K562 (cell line): Measurements from ENCODE around the gene BRAF. TPM values are rescaled to one million over a fixed set of nuclear protein-coding genes. Genes with fewer than 3 reads are reported as not detected.
A peak's percentile ranks its signal among the peaks of the same experiment; 100 is the strongest.

Experiments
- ARID1B ChIP-seq: fragments of 450-650 bp; IDR thresholded peaks from 2 replicates; pipeline ENCODE4 v1.6.1; 2016; ENCODE audit warnings: antibody characterized with exemption, mild to moderate bottlenecking, inconsistent platforms
- CEBPG ChIP-seq, 3 experiments: fragments of 200-800 bp in 1 of 3; sonication (Bioruptor generic) in 1 of 3; sonication (generic) in 1 of 3; formaldehyde crosslinking in 1 of 3; IDR thresholded peaks in 2 of 3; conservative IDR thresholded peaks in 1 of 3; 2 replicates each; pipeline versions ENCODE4 v1.6.1 to v1.8.0; 2016 to 2022; ENCODE audit warnings: missing compliant biosample characterization in 2 of 3, missing genetic modification characterization in 2 of 3, mild to moderate bottlenecking in 1 of 3, missing genetic modification reagents in 1 of 3
- CHCHD3 ChIP-seq: fragments of 250-450 bp; sonication (Bioruptor Pico); IDR thresholded peaks from 2 replicates; pipeline ENCODE4 v2.1.2; 2022; ENCODE audit warnings: mild to moderate bottlenecking
- EP300 ChIP-seq: IDR thresholded peaks from 2 replicates; pipeline ENCODE4 v1.6.1; 2012; ENCODE audit warnings: low read length, improper control_type of control experiment
- ETV1 ChIP-seq: fragments of 450-650 bp; conservative IDR thresholded peaks from 2 replicates; pipeline ENCODE4 v1.6.1; 2016; ENCODE audit warnings: missing genetic modification characterization, control low read depth, low read depth, missing compliant biosample characterization
- FIP1L1 ChIP-seq: fragments of 200-400 bp; formaldehyde crosslinking; IDR thresholded peaks from 2 replicates; pipeline ENCODE4 v1.6.1; 2018; ENCODE audit warnings: mild to moderate bottlenecking, low read depth, low read length; ENCODE audit not compliant: poor library complexity, severe bottlenecking
- HNRNPL ChIP-seq: fragments of 200-400 bp; formaldehyde crosslinking; IDR thresholded peaks from 2 replicates; pipeline ENCODE4 v1.6.1; 2017; ENCODE audit warnings: low read depth, mild to moderate bottlenecking, low read length
- KDM1A ChIP-seq, 2 experiments: fragments of 450-650 bp; IDR thresholded peaks; 2 replicates each; pipeline ENCODE4 v1.6.1; 2016; ENCODE audit warnings: mild to moderate bottlenecking in 2 of 2
- NBN ChIP-seq: fragments of 450-650 bp; IDR thresholded peaks from 2 replicates; pipeline ENCODE4 v1.6.1; 2016; ENCODE audit warnings: low read depth, mild to moderate bottlenecking
- NCOA2 ChIP-seq, 2 experiments: fragments of 450-650 bp; IDR thresholded peaks; 2 replicates each; pipeline ENCODE4 v1.6.1; 2018; ENCODE audit warnings: mild to moderate bottlenecking in 2 of 2, moderate library complexity in 1 of 2; ENCODE audit not compliant: partially characterized antibody in 2 of 2
- NELFE ChIP-seq: IDR thresholded peaks from 2 replicates; pipeline ENCODE4 v1.6.1; 2011; ENCODE audit warnings: mild to moderate bottlenecking; ENCODE audit not compliant: insufficient read depth, insufficient read length
- NUFIP1 ChIP-seq: fragments of 450-650 bp; IDR thresholded peaks from 2 replicates; pipeline ENCODE4 v1.6.1; 2018; ENCODE audit not compliant: partially characterized antibody
- POLR2H ChIP-seq: IDR thresholded peaks from 2 replicates; pipeline ENCODE4 v1.6.1; 2016; ENCODE audit warnings: missing genetic modification characterization, low read depth, mild to moderate bottlenecking, control low read depth, missing compliant biosample characterization, moderate library complexity
- PTRF ChIP-seq: fragments of 450-650 bp; IDR thresholded peaks from 2 replicates; pipeline ENCODE4 v1.6.1; 2016; ENCODE audit warnings: mild to moderate bottlenecking, missing genetic modification characterization, missing compliant biosample characterization
- RFX1 ChIP-seq: fragments of 450-650 bp; IDR thresholded peaks from 2 replicates; pipeline ENCODE4 v1.6.1; 2016; ENCODE audit warnings: mild to moderate bottlenecking, moderate library complexity
- SMARCC2 ChIP-seq: fragments of 450-650 bp; IDR thresholded peaks from 2 replicates; pipeline ENCODE4 v1.6.1; 2017; ENCODE audit warnings: antibody characterized with exemption, moderate library complexity, mild to moderate bottlenecking, low read depth
- SMARCE1 ChIP-seq: fragments of 450-650 bp; IDR thresholded peaks from 2 replicates; pipeline ENCODE4 v1.7.1; 2016; ENCODE audit warnings: mild to moderate bottlenecking
- TRIM24 ChIP-seq, 2 experiments: fragments of 450-650 bp; IDR thresholded peaks; 2 replicates each; pipeline ENCODE4 v1.6.1; 2016
- ZNF146 ChIP-seq: IDR thresholded peaks from one replicate; pipeline ENCODE4 v1.6.1; 2018; ENCODE audit warnings: missing compliant biosample characterization; ENCODE audit not compliant: unreplicated experiment
- ZNF644 ChIP-seq: fragments of 200-800 bp; sonication (Bioruptor generic); IDR thresholded peaks from 2 replicates; pipeline ENCODE4 v1.6.1; 2016; ENCODE audit warnings: low read depth, missing genetic modification characterization, missing compliant biosample characterization
- polyA plus RNA-seq, 8 experiments: library from polyadenylated mRNA; depleted of rRNA in 4 of 8; stranded (reverse) in 5 of 8; unstranded in 3 of 8; fragments of >200 nt; fragmentation: Nextera tagmentation in 2 of 8; fragmentation: Illumina TruSeq in 1 of 8; extraction: Ambion mirVana in 2 of 8; extraction: Trizol in 1 of 8; gene quantifications; 2 replicates each; pipeline versions ENCODE4 v1.2.1 to v1.2.3, GENCODE V29; 2011 to 2014; ENCODE audit warnings: inconsistent platforms in 1 of 8, missing spikeins in 1 of 8
- total RNA-seq, 7 experiments: library from RNA; depleted of rRNA in 6 of 7; stranded (reverse); fragments of >200 nt in 6 of 7; fragmentation: Illumina TruSeq in 2 of 7; extraction: Trizol in 2 of 7; gene quantifications; 2 replicates each; pipeline versions ENCODE4 v1.2.1 to v1.2.3, GENCODE V29; 2011 to 2021; ENCODE audit warnings: low replicate concordance in 1 of 7
- TF ChIP-seq, protein P1 (sequence below): fragments of 450-650 bp; conservative IDR thresholded peaks from 2 replicates; pipeline ENCODE4 v1.6.1; 2016; ENCODE audit warnings: missing genetic modification characterization, low read depth, mild to moderate bottlenecking, control low read depth, missing compliant biosample characterization
- TF ChIP-seq, protein P2 (sequence below): fragments of 250-450 bp; sonication (Bioruptor Pico); IDR thresholded peaks from 2 replicates; pipeline ENCODE4 v1.5.0; 2021; ENCODE audit warnings: mild to moderate bottlenecking, borderline replicate concordance
- TF ChIP-seq, protein P3 (sequence below): fragments of 250-450 bp; sonication (Bioruptor Pico); IDR thresholded peaks from 2 replicates; pipeline ENCODE4 v1.8.0; 2021; ENCODE audit warnings: mild to moderate bottlenecking, moderate library complexity

The BRAF gene
- total and polyA plus RNA-seq, 9 of the 15 experiments (the other 6 are each of a cell fraction or from before 2014, with no cell fraction given) = 3.6 to 38.3 (median 21.9) TPM

DNA sequence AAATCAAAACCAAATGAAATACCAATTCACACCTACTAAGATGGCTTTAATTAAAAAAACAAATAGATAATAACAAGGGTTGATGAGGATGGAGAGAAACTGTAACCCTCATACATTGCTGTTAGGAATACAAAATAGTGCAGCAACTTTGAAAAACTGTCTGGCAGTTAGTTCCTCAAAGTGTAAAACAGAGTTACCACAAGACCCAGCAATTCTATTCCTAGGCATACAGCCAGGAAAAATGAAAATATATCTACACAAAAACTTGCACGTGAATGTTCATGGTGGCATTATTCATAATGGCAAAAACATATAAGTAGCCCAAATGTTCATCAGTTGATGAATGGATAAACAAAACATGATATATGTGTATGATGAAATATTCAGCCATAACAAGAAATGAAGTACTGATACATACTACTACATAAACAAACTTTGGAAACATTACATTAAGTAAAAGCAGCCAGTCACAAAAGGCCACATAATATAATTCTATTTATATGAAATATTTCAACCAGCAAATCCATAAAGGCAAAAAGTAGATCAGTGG is 83.5 kb downstream of the BRAF start (continued):
- TF ChIP-seq NCOA2 (IDR thresholded peaks at IDR 0.05; ENCODE audit: partially characterized antibody in 2 of 2) (no peak), ZNF644 (0 out of 2 replicates have a peak, but pooled peaks have one; percentile 23), POLR2H (peak; percentile 26; the same call in 1 of the 2 replicates), CHCHD3 (no peak), NBN (no peak), HNRNPL (no peak), PTRF (tag) (no peak), FIP1L1 (no peak), EP300 (peak; percentile 32; the same call in 1 of the 2 replicates), KDM1A (IDR thresholded peaks at IDR 0.05) (no peak), RFX1 (no peak), ZNF146 (CRISPR knock-in tag) (no peak), ETV1 (tag) (no peak), SMARCE1 (no peak; the same call in 1 of the 2 replicates), NELFE (no peak), CEBPG (CRISPR knock-in tag; IDR thresholded peaks at IDR 0.05) (peak; percentile 54; the same call in 1 of the 2 replicates), CEBPG (tag; conservative IDR thresholded peaks at IDR 0.05 in 1 of 2, IDR thresholded peaks at IDR 0.05 in 1 of 2) (peak; percentile 83 to 98), NUFIP1 (no peak), SMARCC2 (no peak), TRIM24 (IDR thresholded peaks at IDR 0.05) (peak; percentile 59 to 83; a peak in 2 of 4 replicates), ARID1B (0 out of 2 replicates have a peak, but pooled peaks have one; percentile 11)
- TF ChIP-seq, protein P1, sequence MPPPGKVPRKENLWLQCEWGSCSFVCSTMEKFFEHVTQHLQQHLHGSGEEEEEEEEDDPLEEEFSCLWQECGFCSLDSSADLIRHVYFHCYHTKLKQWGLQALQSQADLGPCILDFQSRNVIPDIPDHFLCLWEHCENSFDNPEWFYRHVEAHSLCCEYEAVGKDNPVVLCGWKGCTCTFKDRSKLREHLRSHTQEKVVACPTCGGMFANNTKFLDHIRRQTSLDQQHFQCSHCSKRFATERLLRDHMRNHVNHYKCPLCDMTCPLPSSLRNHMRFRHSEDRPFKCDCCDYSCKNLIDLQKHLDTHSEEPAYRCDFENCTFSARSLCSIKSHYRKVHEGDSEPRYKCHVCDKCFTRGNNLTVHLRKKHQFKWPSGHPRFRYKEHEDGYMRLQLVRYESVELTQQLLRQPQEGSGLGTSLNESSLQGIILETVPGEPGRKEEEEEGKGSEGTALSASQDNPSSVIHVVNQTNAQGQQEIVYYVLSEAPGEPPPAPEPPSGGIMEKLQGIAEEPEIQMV (tag) = no peak
- TF ChIP-seq, protein P2, sequence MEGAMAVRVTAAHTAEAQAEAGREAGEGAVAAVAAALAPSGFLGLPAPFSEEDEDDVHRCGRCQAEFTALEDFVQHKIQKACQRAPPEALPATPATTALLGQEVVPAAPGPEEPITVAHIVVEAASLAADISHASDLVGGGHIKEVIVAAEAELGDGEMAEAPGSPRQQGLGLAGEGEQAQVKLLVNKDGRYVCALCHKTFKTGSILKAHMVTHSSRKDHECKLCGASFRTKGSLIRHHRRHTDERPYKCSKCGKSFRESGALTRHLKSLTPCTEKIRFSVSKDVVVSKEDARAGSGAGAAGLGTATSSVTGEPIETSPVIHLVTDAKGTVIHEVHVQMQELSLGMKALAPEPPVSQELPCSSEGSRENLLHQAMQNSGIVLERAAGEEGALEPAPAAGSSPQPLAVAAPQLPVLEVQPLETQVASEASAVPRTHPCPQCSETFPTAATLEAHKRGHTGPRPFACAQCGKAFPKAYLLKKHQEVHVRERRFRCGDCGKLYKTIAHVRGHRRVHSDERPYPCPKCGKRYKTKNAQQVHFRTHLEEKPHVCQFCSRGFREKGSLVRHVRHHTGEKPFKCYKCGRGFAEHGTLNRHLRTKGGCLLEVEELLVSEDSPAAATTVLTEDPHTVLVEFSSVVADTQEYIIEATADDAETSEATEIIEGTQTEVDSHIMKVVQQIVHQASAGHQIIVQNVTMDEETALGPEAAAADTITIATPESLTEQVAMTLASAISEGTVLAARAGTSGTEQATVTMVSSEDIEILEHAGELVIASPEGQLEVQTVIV (CRISPR knock-in tag) = no peak
- TF ChIP-seq, protein P3, sequence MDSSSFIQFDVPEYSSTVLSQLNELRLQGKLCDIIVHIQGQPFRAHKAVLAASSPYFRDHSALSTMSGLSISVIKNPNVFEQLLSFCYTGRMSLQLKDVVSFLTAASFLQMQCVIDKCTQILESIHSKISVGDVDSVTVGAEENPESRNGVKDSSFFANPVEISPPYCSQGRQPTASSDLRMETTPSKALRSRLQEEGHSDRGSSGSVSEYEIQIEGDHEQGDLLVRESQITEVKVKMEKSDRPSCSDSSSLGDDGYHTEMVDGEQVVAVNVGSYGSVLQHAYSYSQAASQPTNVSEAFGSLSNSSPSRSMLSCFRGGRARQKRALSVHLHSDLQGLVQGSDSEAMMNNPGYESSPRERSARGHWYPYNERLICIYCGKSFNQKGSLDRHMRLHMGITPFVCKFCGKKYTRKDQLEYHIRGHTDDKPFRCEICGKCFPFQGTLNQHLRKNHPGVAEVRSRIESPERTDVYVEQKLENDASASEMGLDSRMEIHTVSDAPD (CRISPR knock-in tag) = no peak
